ENCODE data around the gene ZSWIM4. TPM values are rescaled to one million over a fixed set of nuclear protein-coding genes. Genes with fewer than 3 reads are reported as not detected.

Gene ZSWIM4
- total and polyA plus RNA-seq, 2 experiments from 2014 or later = 5.4 to 42.3 TPM

DNA sequence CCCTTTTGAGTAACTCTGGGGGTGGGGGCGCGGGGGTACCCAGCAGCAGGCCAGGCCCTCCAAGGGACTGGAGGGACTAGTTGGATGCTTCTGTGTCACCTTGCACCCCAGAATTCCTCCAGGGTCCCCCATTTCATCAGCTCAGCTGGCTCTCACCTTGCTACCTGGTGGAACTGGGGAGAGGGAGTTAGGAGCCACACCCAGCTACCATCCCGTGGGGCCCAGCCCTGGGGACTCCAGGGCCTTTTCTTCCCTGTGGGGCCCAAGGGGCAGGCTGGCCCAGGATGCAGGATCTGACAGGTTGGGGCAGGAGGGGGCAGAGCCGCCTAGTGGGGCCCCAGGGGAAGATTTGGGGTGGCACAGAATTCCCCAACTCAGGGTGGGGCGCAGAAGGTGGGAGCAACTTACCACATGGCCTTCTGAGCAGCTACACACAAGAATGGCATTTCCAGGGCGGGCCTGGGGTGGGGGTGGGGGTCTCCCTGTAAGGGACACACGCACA, 48.9 kb downstream of the ZSWIM4 start:
- no peak overlapping the region; the same call in 1 of the 2 replicates for H3K27ac ChIP-seq (ENCODE audit: low read depth)
- ATAC-seq (no peak), DNase-seq (ENCODE audit: low spot score) (no peak)
- H3K79me2 ChIP-seq (replicated peaks; ENCODE audit: insufficient read depth) = peaks cover 8% of the 10 kb centered on the region; the same call in 1 of the 2 replicates
- Mint-ChIP-seq H3K27ac (no peak overlapping the region), H3K27me3 (ENCODE audit: insufficient read depth, low read depth, poor library complexity) (peaks cover 32% of the 10 kb centered on the region), H3K4me1 (peaks cover 45% of the 10 kb centered on the region), H3K4me3 (0 out of 3 replicates have a peak overlapping the region, but pooled peaks have one; percentile 23), H3K9me3 (0 out of 3 replicates have a peak, but pooled peaks cover 3% of the 10 kb centered on the region), H3K36me3 (ENCODE audit: low read depth) (no peaks in the 10 kb centered on the region; the same call in 2 of the 3 replicates)
- H3K9me2 ChIP-seq (ENCODE audit: insufficient read depth) = no peaks in the 10 kb centered on the region
- H3K4me2 ChIP-seq = peak overlapping the region; percentile 99
- peak overlapping the region; percentile 23; the same call in 1 of the 2 replicates for H3K4me3 ChIP-seq
- H3K36me3 ChIP-seq (ENCODE audit: insufficient read depth) = no peaks in the 10 kb centered on the region
- H4K20me1 ChIP-seq (replicated peaks; ENCODE audit: insufficient read depth) = no peaks in the 10 kb centered on the region
- TF ChIP-seq NANOG (IDR thresholded peaks at IDR 0.05; ENCODE audit: borderline replicate concordance) = no peak
- TF ChIP-seq CREB1 (CRISPR knock-in tag; IDR thresholded peaks at IDR 0.05; ENCODE audit: low read depth) = no peak
- TF ChIP-seq, protein P1, sequence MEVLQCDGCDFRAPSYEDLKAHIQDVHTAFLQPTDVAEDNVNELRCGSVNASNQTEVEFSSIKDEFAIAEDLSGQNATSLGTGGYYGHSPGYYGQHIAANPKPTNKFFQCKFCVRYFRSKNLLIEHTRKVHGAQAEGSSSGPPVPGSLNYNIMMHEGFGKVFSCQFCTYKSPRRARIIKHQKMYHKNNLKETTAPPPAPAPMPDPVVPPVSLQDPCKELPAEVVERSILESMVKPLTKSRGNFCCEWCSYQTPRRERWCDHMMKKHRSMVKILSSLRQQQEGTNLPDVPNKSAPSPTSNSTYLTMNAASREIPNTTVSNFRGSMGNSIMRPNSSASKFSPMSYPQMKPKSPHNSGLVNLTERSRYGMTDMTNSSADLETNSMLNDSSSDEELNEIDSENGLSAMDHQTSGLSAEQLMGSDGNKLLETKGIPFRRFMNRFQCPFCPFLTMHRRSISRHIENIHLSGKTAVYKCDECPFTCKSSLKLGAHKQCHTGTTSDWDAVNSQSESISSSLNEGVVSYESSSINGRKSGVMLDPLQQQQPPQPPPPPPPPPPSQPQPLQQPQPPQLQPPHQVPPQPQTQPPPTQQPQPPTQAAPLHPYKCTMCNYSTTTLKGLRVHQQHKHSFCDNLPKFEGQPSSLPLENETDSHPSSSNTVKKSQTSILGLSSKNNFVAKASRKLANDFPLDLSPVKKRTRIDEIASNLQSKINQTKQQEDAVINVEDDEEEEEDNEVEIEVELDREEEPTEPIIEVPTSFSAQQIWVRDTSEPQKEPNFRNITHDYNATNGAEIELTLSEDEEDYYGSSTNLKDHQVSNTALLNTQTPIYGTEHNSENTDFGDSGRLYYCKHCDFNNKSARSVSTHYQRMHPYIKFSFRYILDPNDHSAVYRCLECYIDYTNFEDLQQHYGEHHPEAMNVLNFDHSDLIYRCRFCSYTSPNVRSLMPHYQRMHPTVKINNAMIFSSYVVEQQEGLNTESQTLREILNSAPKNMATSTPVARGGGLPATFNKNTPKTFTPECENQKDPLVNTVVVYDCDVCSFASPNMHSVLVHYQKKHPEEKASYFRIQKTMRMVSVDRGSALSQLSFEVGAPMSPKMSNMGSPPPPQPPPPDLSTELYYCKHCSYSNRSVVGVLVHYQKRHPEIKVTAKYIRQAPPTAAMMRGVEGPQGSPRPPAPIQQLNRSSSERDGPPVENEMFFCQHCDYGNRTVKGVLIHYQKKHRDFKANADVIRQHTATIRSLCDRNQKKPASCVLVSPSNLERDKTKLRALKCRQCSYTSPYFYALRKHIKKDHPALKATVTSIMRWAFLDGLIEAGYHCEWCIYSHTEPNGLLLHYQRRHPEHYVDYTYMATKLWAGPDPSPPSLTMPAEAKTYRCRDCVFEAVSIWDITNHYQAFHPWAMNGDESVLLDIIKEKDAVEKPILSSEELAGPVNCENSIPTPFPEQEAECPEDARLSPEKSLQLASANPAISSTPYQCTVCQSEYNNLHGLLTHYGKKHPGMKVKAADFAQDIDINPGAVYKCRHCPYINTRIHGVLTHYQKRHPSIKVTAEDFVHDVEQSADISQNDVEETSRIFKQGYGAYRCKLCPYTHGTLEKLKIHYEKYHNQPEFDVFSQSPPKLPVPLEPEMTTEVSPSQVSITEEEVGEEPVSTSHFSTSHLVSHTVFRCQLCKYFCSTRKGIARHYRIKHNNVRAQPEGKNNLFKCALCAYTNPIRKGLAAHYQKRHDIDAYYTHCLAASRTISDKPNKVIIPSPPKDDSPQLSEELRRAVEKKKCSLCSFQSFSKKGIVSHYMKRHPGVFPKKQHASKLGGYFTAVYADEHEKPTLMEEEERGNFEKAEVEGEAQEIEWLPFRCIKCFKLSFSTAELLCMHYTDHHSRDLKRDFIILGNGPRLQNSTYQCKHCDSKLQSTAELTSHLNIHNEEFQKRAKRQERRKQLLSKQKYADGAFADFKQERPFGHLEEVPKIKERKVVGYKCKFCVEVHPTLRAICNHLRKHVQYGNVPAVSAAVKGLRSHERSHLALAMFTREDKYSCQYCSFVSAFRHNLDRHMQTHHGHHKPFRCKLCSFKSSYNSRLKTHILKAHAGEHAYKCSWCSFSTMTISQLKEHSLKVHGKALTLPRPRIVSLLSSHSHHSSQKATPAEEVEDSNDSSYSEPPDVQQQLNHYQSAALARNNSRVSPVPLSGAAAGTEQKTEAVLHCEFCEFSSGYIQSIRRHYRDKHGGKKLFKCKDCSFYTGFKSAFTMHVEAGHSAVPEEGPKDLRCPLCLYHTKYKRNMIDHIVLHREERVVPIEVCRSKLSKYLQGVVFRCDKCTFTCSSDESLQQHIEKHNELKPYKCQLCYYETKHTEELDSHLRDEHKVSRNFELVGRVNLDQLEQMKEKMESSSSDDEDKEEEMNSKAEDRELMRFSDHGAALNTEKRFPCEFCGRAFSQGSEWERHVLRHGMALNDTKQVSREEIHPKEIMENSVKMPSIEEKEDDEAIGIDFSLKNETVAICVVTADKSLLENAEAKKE (CRISPR knock-in tag; IDR thresholded peaks at IDR 0.05) = no peak
- no peak for TF ChIP-seq STAT1 (IDR thresholded peaks at IDR 0.05; ENCODE audit: unreplicated experiment)
- no peak for TF ChIP-seq POLR2AphosphoS5 (IDR thresholded peaks at IDR 0.05; ENCODE audit: low read depth)
- TF ChIP-seq, protein P2, sequence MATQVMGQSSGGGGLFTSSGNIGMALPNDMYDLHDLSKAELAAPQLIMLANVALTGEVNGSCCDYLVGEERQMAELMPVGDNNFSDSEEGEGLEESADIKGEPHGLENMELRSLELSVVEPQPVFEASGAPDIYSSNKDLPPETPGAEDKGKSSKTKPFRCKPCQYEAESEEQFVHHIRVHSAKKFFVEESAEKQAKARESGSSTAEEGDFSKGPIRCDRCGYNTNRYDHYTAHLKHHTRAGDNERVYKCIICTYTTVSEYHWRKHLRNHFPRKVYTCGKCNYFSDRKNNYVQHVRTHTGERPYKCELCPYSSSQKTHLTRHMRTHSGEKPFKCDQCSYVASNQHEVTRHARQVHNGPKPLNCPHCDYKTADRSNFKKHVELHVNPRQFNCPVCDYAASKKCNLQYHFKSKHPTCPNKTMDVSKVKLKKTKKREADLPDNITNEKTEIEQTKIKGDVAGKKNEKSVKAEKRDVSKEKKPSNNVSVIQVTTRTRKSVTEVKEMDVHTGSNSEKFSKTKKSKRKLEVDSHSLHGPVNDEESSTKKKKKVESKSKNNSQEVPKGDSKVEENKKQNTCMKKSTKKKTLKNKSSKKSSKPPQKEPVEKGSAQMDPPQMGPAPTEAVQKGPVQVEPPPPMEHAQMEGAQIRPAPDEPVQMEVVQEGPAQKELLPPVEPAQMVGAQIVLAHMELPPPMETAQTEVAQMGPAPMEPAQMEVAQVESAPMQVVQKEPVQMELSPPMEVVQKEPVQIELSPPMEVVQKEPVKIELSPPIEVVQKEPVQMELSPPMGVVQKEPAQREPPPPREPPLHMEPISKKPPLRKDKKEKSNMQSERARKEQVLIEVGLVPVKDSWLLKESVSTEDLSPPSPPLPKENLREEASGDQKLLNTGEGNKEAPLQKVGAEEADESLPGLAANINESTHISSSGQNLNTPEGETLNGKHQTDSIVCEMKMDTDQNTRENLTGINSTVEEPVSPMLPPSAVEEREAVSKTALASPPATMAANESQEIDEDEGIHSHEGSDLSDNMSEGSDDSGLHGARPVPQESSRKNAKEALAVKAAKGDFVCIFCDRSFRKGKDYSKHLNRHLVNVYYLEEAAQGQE (IDR thresholded peaks at IDR 0.05; ENCODE audit: unreplicated experiment) = no peak
- TF ChIP-seq EZH2phosphoT487 (IDR thresholded peaks at IDR 0.05; ENCODE audit: unreplicated experiment) = no peak
- TF ChIP-seq JUNB (IDR thresholded peaks at IDR 0.05; ENCODE audit: unreplicated experiment) = no peak
- no peak for TF ChIP-seq EZH2 (IDR thresholded peaks at IDR 0.05; ENCODE audit: low read depth, unreplicated experiment)
- TF ChIP-seq, protein P3, sequence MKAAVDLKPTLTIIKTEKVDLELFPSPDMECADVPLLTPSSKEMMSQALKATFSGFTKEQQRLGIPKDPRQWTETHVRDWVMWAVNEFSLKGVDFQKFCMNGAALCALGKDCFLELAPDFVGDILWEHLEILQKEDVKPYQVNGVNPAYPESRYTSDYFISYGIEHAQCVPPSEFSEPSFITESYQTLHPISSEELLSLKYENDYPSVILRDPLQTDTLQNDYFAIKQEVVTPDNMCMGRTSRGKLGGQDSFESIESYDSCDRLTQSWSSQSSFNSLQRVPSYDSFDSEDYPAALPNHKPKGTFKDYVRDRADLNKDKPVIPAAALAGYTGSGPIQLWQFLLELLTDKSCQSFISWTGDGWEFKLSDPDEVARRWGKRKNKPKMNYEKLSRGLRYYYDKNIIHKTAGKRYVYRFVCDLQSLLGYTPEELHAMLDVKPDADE (IDR thresholded peaks at IDR 0.05) = no peak
- TF ChIP-seq ZNF331 (CRISPR knock-in tag; IDR thresholded peaks at IDR 0.05; ENCODE audit: low read depth) = no peak
- TF ChIP-seq, protein P4, sequence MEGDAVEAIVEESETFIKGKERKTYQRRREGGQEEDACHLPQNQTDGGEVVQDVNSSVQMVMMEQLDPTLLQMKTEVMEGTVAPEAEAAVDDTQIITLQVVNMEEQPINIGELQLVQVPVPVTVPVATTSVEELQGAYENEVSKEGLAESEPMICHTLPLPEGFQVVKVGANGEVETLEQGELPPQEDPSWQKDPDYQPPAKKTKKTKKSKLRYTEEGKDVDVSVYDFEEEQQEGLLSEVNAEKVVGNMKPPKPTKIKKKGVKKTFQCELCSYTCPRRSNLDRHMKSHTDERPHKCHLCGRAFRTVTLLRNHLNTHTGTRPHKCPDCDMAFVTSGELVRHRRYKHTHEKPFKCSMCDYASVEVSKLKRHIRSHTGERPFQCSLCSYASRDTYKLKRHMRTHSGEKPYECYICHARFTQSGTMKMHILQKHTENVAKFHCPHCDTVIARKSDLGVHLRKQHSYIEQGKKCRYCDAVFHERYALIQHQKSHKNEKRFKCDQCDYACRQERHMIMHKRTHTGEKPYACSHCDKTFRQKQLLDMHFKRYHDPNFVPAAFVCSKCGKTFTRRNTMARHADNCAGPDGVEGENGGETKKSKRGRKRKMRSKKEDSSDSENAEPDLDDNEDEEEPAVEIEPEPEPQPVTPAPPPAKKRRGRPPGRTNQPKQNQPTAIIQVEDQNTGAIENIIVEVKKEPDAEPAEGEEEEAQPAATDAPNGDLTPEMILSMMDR (conservative IDR thresholded peaks at IDR 0.05; ENCODE audit: low read depth in 2 of 2) = no peak
- no peak for TF ChIP-seq ZNF114 (CRISPR knock-in tag; IDR thresholded peaks at IDR 0.05)
- peaks cover 49% of the 10 kb centered on the region for H3K4me1 ChIP-seq (ENCODE audit: insufficient read depth)
- no peaks in the 10 kb centered on the region for H3K27me3 ChIP-seq (ENCODE audit: insufficient read depth)
- H3F3A ChIP-seq (replicated peaks; ENCODE audit: low read depth) = peaks cover 31% of the 10 kb centered on the region
- no peak overlapping the region for H2AFZ ChIP-seq

All from GM23338 (cell line).